B cell (primary cell): ENCODE measurements around the gene ASXL2.

Experiments
- EZH2 ChIP-seq: IDR thresholded peaks from 2 replicates; pipeline ENCODE4 v1.6.1; 2012; ENCODE audit warnings: borderline replicate concordance, low read depth, mild to moderate bottlenecking, moderate library complexity, low read length; ENCODE audit not compliant: insufficient read depth, poor library complexity, severe bottlenecking
- TF ChIP-seq, protein P1 (sequence below): fragments of 200-600 bp; IDR thresholded peaks from one replicate; pipeline ENCODE4 v1.8.0; 2022; ENCODE audit warnings: antibody characterized with exemption, mild to moderate bottlenecking

DNA sequence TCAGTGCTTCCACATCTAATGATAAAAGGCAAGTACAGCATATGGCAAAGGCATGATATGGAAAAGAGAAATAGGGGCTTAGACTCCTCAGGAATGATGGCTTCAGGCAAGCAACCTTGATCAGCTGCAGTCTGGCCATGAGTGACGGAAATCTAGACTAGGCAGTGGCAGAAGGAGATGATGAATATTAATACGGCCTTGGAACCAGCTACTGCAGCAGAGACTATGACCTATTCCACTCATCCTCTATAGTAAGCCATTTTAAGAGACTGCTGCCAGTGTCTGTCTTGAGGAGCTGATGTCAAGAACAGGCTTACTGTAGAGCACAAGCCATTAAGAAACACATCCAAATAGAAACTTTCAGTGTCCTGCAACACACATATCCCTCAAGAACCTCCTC, 23.7 kb downstream of the ASXL2 start:
- TF ChIP-seq, protein P1, sequence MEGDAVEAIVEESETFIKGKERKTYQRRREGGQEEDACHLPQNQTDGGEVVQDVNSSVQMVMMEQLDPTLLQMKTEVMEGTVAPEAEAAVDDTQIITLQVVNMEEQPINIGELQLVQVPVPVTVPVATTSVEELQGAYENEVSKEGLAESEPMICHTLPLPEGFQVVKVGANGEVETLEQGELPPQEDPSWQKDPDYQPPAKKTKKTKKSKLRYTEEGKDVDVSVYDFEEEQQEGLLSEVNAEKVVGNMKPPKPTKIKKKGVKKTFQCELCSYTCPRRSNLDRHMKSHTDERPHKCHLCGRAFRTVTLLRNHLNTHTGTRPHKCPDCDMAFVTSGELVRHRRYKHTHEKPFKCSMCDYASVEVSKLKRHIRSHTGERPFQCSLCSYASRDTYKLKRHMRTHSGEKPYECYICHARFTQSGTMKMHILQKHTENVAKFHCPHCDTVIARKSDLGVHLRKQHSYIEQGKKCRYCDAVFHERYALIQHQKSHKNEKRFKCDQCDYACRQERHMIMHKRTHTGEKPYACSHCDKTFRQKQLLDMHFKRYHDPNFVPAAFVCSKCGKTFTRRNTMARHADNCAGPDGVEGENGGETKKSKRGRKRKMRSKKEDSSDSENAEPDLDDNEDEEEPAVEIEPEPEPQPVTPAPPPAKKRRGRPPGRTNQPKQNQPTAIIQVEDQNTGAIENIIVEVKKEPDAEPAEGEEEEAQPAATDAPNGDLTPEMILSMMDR = no peak
- no peak for TF ChIP-seq EZH2
